Renal cortex interstitium (tissue), 11 donors: ENCODE measurements around the gene AP1B1. TPM values are rescaled to one million over a fixed set of nuclear protein-coding genes. Genes with fewer than 3 reads are reported as not detected.

ENCODE experiments used
- DNase-seq, 11 donors: peaks; one replicate each; pipeline ENCODE4 v3.0.0-alpha.2; 2013; ENCODE audit warnings: low read depth in 9 of 11, low spot score in 4 of 11; ENCODE audit errors: extremely low read depth in 1 of 11
- polyA plus RNA-seq, 3 donors: library from polyadenylated mRNA; unstranded; fragments of 120-200 nt; gene quantifications; one replicate each; pipeline ENCODE4 v1.2.1, GENCODE V29; 2013; ENCODE audit not compliant: insufficient read length in 3 of 3

AP1B1 gene
- polyA plus RNA-seq, 3 donors, result 42.8 to 46.8 (median 43.9) TPM

DNA sequence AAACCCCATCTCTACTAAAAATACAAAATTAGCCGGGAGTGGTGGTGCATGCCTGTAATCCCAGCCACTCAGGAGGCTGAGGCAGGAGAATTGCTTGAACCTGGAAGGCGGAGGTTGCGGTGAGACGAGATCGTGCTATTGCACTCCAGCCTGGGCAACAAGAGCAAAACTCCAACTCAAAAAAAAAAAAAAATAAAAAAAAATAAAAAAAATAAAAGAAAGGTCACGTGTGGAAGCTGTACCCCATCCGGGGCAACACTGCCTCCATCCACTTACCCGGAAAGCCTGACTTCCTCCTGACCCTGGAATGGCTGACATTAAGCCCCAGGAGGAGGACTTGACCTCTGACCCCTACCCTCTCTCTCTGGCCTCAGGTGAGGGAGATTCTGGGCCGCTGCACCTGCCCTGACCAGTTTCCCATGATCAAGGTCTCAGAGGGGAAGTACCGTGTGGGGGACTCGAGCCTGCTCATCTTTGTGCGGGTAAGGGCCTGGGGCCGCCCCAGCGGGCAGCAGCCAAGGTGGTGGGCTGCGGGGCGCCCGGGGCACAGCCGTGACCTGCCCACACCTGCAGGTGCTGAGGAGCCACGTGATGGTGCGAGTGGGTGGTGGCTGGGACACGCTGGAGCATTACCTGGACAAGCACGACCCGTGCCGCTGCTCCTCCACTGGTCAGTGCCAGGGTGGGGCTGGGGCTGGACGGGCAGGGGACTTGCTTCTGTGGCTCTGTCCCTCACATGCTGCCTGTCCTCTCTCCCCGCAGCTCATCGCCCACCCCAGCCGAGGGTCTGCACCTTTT lies 78.1 kb downstream of the AP1B1 start:
- no peak for DNase-seq

DNA sequence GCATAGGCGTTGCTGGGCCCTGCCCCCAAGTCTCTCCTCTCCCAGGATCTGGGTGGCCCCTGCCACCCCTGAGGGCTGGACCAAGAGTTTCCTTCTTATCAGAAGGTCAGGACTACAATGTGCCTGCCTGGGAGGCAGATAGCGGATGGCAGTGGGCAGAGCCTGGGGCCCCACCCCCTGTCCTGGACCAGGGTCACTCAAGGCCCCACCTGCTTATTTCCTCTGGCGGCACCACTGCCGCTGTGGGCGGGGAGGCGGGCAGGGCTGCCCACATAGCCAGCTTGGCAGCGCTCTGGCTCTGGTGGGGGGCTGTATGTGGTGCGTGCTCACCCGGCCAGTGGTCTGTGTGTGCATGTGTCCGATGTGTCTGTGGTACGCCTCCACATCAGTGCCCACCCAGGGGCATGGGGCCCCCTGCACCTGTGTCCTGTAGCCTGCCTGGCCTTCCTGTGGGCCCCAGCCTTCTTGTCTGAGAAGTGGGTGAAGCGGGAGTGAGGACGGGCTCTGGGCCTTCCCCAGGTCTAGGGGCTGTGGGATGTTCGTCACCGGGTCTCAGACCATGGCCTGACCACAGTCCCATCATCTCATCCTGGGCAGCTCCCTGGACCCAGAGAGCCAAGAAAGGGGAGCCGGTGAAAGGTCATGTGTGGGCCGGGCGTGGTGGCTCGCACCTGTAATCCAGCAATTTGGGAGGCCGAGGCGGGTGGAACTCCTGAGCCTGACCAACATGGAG lies 78.9 kb downstream of the AP1B1 start:
- no peak for DNase-seq

DNA sequence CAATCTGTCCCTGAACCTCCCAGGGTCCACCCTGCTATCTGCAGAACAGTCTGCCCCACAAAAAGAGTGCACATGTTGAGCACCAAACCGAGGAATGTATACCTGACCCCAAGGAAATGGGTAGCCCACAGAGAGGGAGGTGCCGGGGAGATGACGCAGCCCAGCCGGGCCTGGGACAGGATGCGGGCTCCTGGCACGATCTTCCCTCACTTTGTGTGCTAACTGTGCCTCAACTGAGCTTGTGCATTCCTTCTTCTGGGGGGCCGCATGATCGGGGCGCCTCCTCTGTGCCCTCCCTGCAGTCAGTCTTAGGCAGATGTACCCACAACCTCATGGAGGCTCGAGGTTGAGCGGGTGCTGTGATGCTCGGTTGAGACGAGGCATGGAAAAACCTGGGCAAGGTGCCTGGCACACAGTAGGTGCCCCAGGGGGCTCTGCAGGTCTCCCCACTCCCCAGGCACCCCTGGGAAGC lies 79.5 kb downstream of the AP1B1 start:
- no peak for DNase-seq

DNA sequence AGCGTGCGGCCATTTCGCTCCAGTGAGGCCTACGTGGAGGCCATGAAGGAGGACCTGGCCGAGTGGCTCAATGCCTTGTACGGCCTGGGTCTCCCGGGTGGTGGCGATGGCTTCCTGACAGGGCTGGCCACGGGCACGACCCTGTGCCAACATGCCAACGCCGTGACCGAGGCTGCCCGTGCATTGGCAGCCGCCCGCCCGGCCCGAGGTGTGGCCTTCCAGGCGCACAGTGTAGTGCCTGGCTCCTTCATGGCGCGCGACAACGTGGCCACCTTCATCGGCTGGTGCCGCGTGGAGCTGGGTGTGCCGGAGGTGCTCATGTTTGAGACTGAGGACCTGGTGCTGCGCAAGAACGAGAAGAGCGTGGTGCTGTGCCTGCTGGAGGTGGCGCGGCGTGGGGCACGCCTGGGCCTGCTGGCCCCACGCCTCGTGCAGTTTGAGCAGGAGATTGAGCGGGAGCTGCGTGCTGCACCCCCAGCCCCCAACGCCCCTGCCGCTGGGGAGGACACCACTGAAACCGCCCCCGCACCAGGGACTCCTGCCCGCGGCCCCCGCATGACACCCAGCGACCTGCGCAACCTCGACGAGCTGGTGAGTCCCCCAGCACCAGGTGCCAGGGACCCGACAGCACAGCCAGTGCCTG lies 80.1 kb downstream of the AP1B1 start:
- no peak for DNase-seq

DNA sequence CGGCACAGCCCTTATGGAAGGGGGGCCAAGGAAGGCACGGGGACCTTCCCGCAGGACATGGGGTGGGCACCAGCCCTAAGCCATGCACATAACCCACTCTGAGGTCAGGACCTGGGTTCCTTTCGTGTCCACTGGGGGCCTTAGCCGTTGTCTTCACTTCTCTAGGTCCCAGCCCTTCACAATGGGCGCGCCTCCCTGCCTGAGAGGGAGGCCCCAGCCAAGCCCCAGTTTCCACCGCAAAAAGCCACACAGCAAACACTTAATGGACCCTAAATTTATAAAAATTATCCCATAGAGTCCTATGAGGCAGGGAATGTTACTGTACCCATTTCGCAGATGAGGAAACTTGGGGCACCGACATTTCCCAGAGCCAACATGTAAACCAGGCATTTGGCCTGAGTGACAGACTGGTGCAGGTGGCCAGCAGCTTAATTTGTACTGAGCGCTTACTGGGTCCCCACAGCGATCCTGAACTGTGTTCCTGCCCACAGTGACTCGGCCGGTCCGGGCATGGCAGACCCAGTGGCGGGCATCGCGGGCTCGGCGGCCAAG lies 80.7 kb downstream of the AP1B1 start:
- DNase-seq, result no peak

DNA sequence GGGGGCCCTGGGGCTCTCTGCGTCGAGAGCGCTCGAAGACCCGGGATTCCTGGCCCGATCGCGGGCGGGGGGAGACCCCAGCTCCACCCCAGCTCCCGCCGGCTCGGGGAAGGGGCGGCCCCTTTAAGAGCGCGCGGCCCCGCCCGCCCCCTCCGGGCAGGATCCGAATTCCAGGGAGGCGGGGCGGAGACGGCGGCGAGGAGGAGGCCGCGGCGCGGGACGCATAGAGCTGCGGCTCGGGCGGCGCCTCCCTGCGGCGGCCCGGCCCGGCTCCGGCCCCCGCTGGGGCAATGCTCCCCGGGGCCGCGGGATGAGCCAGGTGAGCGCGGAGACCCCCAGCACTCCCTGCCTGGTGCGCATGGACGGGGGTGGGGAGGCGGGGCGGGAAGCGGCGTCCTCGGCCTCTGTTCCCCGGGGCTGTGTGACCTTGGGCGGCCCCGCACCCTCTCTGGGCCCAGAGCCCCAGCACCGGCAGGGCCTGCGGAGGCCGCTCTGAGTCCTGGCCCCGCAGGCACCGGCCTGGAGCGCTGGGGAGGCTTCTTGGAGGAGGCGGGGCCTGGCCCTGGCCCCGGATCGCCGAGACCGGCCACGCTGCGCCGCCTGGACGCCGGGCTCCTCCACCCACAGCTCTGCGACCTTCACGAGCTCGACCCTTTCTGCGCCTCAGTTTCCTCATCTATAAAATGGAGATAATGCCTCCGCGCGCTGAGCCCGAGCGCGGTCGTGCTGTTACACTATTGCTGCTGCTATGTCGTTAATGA lies 81.4 kb downstream of the AP1B1 start:
- DNase-seq, result peak in 8 of 11 donors; percentile 57 to 80 (median 74)

DNA sequence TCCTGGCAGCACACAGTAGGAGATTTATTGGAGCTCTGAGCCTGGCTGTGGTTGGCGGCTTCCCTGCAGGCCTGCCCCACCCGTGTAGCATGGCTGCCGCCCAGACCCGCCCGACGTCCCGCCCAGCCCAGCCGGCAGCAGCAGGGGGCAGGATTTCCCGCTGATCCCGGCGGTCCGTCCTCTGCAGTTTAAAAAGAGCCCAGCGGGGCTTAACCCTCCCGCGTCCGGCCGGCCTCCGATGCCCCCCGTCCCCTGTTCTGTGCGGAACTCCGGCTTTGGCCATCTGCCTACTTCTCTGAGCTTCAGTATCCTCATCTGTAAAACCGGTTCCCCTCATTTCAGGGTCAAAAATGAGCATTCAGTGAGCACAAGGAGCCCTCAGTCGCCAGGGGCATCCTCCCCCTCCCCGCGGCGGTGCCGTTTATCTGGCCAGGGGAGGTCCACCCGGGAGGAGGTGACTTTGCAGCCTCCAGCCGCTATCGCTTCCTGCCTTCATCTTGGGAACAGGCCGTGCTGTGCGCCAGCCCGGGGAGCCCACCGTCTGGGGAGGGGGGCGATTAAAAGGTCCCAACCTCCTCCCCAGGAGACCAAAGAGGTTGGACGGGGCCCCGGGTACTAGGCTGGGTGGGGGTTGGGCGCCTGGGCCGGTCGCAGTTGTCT lies 82.1 kb downstream of the AP1B1 start, which contains the start of gene GAS2L1:
Gene GAS2L1 (plus strand): TSS at position 476 of the 660 bp plus-strand sequence. CDS start 1,456 bp downstream, outside the sequence.
- peak in 7 of 11 donors; percentile 55 to 78 (median 76) for DNase-seq

DNA sequence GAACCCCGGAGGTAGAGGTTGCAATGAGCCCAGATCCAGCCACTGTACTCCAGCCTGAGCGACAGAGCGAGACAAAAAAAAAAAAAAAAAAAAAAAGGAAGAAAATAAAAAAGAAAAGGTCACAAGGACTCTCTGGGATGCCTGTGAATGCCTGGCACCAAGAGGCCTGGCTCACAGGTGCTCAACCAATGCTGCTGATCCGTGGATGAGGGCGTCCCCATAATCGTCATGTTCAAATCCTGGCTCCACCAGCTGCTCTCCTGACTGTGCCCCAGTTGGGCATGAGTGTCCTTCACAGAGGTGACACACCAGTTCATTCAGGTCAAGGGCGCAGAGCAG lies 82.6 kb downstream of the AP1B1 start:
- DNase-seq, result no peak

DNA sequence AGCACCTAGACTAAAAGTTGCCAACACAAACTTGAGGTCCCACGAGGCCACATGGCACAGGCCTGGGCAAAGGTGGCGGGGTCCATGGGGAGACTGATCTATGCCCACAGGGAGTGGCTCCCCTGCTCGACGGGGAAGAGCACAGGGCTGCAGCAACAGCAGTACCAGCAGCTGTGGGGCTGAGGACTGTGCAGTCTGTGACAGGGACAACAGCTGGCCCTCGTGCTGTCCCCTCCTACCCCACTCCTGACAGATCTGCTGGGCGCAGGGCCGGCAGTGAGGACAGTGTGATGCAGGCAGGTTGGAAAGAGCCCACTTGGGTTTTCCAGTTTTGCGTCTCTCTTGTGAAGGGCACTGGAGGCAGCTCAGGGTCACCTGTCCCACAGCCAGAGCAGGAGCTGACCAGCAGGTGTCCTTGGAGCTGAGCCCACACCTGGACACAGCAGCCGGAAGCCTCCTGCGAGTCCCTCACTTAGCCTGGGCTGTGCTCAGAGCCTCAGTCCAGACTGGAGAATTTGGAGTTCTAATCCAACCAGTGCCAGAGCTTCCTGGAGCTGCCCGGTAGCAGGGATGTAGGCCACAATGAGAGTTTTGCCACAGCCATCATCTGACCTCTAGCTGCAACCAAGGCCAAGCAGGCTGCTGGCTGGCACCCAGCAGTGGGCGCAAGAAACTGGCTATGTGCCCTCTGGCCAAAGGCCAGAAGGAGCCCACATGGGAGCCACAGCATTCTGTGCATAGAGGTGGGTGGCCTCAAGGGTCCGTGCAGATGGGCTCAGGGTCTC lies 85.5 kb downstream of the AP1B1 start:
- DNase-seq, result no peak

DNA sequence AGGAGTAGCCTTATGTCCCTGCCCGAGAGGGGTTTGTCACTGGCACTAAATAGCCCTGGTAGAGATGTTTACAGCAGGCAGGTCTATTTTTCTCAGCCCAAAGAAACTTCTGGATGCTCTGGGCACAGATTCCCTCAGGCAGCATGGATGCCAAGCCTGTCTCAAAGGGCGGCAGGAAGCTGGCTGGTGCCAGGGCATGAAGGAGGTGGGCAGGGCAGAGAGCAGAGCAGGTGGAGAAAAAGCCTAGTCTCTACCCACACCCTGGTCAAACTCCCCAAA lies 86.0 kb downstream of the AP1B1 start:
- no peak for DNase-seq

DNA sequence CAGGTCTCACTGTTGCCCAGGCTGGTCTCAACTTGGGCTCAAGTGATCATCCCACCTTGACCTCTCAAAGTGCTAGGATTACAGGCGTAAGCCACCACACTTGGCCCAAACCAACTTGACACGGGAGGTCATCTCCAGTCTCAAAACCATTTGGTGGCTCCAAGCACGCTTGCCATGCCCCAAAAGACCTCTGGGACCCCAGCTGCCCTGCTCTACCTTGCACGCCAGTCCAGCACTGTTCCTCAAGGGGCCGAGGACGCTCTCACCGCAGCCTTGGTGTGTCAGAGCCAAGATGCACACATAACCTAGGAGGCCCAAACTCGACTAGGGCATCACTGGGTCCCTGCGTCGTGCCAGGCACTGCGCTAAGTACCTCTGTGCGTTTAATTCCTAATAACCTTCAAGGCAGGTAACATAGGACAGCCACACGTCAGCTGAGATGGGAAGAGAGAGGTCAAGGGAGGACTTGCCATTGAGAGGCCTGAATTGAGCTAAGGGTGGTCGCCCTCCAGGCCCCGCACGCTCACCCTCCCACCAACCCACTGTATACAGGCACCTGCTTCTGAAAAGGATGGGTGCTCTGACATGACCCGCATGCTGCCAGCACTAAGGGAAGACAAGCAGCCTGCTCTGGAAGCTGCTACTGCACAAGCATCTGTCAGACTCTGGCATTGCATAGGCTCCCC lies 86.5 kb downstream of the AP1B1 start:
- DNase-seq, result no peak

DNA sequence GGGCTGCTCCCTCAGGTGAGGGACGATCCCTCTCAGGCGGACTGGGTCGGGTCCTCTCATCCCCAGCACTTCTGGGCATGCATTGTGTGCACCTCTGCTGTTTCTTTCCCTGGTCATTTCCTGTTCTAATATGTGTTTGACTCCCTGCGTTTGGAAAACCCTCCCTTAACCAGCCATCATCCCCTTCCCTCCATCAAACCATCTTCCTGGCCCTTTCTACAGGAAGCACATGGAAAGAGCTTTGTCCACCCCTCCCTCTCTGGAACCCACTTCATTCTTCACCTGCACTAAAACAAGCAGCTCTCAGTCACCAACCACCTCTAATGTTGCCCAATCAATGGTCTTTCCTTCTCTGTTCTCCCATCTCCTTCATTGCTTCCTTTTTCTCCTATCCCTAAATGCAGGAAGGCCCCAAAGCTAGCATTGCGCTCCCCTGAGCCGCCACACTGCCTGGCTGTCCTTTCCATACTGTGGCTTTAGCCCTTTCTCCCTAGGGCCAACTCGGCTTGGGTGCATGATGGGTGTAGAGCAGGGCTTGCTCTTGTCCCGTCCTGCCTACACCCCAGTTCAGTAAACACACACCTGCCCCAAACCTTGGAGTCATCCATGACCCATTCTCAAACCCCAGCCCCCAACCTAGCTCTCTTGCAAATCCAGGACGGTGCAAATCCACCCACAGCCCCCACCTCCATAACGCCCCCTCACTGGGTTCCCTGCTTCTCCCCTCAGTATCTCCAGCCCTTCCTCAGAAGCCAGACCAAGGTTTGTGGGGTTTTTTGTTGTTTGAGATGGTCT lies 87.4 kb downstream of the AP1B1 start:
- DNase-seq, result no peak

DNA sequence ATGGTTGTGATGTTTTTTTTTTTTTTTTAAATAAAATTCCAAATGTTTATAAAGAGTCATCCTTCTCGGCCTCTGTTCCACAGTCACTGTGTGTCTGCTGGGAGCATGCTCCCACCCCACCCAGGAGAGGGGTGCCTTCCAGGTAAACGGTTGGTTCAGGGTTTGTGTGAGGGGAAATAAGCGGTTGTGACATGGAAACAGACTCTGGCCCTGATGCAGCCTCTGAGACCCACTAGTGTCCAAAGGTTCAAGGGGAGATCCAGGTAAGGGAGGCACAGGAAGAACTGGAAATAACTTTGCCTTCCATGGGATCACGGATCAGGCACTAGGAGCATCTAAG lies 87.9 kb downstream of the AP1B1 start:
- no peak for DNase-seq

DNA sequence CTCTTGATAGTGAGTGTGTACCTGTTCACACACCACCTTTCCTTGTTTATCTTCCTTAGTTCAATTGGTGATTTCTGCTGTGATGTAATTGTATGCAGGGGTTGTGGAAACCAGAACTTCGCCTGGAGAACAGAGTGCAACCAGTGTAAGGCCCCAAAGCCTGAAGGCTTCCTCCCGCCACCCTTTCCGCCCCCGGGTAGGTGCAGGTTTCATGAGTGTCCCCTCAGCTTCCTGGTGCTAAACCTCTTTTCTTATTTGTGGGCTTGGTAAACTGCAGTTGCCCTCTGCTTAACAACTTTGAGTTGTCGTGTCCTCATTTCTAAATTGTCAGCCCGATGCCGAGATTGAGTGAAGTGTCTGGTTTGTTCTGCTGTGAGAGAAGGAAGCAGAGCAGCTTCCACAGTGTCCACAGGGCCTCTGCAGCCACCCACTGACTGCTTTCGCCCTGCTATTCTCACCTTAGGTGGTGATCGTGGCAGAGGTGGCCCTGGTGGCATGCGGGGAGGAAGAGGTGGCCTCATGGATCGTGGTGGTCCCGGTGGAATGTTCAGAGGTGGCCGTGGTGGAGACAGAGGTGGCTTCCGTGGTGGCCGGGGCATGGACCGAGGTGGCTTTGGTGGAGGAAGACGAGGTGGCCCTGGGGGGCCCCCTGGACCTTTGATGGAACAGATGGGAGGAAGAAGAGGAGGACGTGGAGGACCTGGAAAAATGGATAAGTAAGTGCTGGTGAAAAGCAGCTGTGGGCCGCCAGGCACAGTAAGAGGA lies 89.1 kb downstream of the AP1B1 start:
- no peak for DNase-seq

DNA sequence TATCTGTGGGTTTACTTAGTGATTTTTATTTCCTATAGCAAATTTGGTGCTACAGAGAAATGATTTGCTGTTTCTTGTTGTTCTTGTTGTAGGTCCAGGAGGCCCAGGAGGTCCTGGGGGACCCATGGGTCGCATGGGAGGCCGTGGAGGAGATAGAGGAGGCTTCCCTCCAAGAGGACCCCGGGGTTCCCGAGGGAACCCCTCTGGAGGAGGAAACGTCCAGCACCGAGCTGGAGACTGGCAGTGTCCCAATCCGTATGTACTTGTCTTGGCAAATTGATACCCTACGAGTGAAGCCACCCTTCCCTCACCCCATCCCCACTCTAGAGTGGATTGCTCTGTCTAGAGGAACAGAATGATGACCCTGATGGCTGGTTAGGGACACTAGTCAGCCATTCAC lies 89.7 kb downstream of the AP1B1 start:
- no peak for DNase-seq

DNA sequence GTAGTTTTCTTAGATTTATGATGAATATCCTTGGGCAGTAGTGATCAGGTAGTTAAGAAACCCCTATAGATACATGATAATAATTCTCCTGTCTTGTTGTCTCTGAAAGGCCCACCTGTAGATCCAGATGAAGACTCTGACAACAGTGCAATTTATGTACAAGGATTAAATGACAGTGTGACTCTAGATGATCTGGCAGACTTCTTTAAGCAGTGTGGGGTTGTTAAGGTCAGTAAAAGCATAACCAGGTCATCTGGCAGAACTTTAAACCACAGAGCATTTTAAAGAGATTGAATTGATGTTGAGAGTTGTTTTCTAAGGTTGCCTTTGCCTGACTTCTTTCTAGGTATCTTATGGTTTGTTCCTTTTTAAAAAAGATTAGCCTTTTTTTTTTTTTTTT lies 96.0 kb downstream of the AP1B1 start:
- no peak for DNase-seq
